Lung (tissue), 12 donors: ENCODE results near the gene TUBA4B. TPM values are rescaled to one million over a fixed set of nuclear protein-coding genes. Genes with fewer than 3 reads are reported as not detected.

Experiments
- ATAC-seq: fragments of 200-7000 bp; cut with Tn5 transposase; one replicate; pipeline ENCODE4 v1.9.1; 2020; ENCODE audit warnings: moderate number of reproducible peaks; ENCODE audit not compliant: insufficient read depth, low FRiP score
- DNase-seq, 3 donors: peaks; one replicate each; pipeline ENCODE4 v3.0.0-alpha.2; 2013 to 2017
- H3K27ac ChIP-seq, 2 donors: one replicate each; pipeline ENCODE4 v1.5.1; 2013; ENCODE audit warnings: mild to moderate bottlenecking in 2 of 2, moderate library complexity in 2 of 2, control low read depth in 1 of 2, inconsistent platforms in 1 of 2, low read depth in 1 of 2, low read length in 1 of 2
- H3K27me3 ChIP-seq, 3 donors: one replicate each; pipeline ENCODE4 v1.5.1; 2013; ENCODE audit warnings: low read length in 2 of 3; ENCODE audit not compliant: control insufficient read depth in 3 of 3, insufficient read depth in 3 of 3
- H3K36me3 ChIP-seq, 4 donors: one replicate each; pipeline ENCODE4 v1.5.1; 2013; ENCODE audit warnings: low read length in 4 of 4, mild to moderate bottlenecking in 1 of 4, moderate library complexity in 1 of 4; ENCODE audit not compliant: control insufficient read depth in 4 of 4, insufficient read depth in 4 of 4
- H3K4me1 ChIP-seq, 5 donors: one replicate each; pipeline ENCODE4 v1.5.1; 2013; ENCODE audit warnings: low read length in 5 of 5, mild to moderate bottlenecking in 2 of 5, moderate library complexity in 1 of 5; ENCODE audit not compliant: control insufficient read depth in 5 of 5, insufficient read depth in 5 of 5
- H3K4me3 ChIP-seq: one replicate; pipeline ENCODE4 v1.5.1; 2013; ENCODE audit warnings: mild to moderate bottlenecking, control low read depth, moderate library complexity
- H3K9ac ChIP-seq, 2 donors: one replicate each; pipeline ENCODE4 v1.5.1; 2013; ENCODE audit warnings: low read length in 2 of 2, control low read depth in 1 of 2; ENCODE audit not compliant: insufficient read depth in 1 of 2
- H3K9me3 ChIP-seq, 4 donors: one replicate each; pipeline ENCODE4 v1.5.1; 2013; ENCODE audit warnings: low read length in 3 of 4, mild to moderate bottlenecking in 1 of 4, moderate library complexity in 1 of 4; ENCODE audit not compliant: control insufficient read depth in 4 of 4, insufficient read depth in 3 of 4
- WGBS, 2 donors: extraction: QIAGEN DNeasy Blood & Tissue Kit; methylation state at CpG; one replicate each; pipeline ENCODE4 v1.1.7; 2013; 5-methylcytosine and 5-hydroxymethylcytosine counted together
- polyA plus RNA-seq, 2 donors: library from polyadenylated mRNA; stranded (reverse); fragments of 200-250 nt; gene quantifications; one replicate each; pipeline ENCODE4 v1.2.1, GENCODE V29; 2013
- total RNA-seq, 2 donors: library from RNA; depleted of rRNA in 1 of 2; stranded (reverse); fragments of >200 nt in 1 of 2; gene quantifications; one replicate each; pipeline ENCODE4 v1.2.1, GENCODE V29; 2014 to 2021
- TF ChIP-seq, protein P1 (sequence below): IDR thresholded peaks from 2 replicates; pipeline ENCODE4 v1.5.1; 2012; ENCODE audit warnings: mild to moderate bottlenecking; ENCODE audit errors: control extremely low read depth, extremely low read depth
- donor health status: control.
- donor health status: control.
- donor health status: Bipolar disorder and iron deficiency.
- donor health status: healthy.
- donor health status: DM: yes; HTN: yes; CAD: no.

The TUBA4B gene
- total and polyA plus RNA-seq, 4 donors: 5.7 to 20.3 (median 10.5) TPM

DNA sequence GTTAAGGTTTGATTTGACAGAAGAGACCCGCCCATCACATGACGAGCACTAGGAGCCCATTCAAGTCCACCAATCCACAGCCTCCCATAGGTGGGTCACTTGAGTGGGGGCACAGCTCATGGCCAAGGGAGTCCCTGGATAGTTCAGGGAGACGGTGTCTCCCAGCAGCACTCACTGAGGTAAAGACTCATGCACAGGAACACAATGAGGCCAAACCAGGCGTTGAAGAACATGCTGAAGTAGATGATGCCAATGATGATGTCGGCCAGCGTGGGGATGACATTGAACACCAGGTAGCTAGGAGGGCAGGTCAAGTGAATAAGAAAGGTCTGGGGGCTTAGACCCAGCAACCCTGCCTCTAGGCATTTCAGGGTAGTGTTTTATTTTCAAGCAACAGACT lies 38.3 kb upstream of the TUBA4B start:
- H3K4me1 ChIP-seq: peaks cover 0 to 22% (median 11%) of the 10 kb centered on the region in 5 donors
- H3K9me3 ChIP-seq: no peaks in the 10 kb centered on the region
- 92 to 98% methylated on average over 6 of the region's 6 CpGs for WGBS, 2 donors
- no peaks in the 10 kb centered on the region for H3K27me3 ChIP-seq
- no peak overlapping the region for H3K27ac ChIP-seq
- peaks cover 4 to 40% (median 28%) of the 10 kb centered on the region in 4 donors for H3K36me3 ChIP-seq
- H3K4me3 ChIP-seq: no peak overlapping the region
- DNase-seq (no peak), ATAC-seq (no peak)
- no peak overlapping the region for H3K9ac ChIP-seq
- TF ChIP-seq, protein P1, sequence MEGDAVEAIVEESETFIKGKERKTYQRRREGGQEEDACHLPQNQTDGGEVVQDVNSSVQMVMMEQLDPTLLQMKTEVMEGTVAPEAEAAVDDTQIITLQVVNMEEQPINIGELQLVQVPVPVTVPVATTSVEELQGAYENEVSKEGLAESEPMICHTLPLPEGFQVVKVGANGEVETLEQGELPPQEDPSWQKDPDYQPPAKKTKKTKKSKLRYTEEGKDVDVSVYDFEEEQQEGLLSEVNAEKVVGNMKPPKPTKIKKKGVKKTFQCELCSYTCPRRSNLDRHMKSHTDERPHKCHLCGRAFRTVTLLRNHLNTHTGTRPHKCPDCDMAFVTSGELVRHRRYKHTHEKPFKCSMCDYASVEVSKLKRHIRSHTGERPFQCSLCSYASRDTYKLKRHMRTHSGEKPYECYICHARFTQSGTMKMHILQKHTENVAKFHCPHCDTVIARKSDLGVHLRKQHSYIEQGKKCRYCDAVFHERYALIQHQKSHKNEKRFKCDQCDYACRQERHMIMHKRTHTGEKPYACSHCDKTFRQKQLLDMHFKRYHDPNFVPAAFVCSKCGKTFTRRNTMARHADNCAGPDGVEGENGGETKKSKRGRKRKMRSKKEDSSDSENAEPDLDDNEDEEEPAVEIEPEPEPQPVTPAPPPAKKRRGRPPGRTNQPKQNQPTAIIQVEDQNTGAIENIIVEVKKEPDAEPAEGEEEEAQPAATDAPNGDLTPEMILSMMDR: no peak

DNA sequence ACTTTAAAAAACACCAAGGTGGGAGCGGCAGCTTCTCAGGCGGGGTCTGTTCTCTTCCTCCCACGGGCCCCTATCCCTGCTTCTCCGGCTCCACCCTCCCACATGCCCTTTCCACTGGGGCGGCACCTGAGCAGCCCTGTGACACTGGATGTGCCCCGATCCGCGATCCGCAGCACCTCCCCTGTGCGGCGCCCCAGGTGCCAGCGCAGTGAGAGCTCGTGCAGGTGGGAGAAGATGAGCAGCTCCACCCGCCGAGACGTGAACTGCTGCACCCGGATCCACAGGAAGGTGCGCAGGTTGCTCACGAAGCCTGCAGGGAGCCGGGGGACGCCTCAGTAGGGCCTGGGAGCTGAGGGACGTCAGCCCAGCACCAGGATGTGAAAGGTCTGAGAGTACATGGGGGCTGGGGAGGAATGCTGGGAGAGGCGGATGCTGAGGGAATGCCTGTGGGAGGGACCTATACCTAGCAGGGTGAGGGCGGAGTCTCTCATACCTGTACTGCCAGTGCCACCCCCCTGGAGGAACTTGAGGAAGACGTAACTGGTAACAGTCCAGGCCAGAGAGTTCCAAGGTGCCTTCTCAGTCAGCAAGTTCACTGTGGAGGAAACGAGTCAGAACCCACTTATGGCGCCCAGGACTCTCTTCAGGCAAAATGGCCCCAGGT lies 37.0 kb upstream of the TUBA4B start:
- TF ChIP-seq, protein P1: no peak
- WGBS, 2 donors: 92 to 94% methylated on average over 27 of the region's 27 CpGs
- H3K27ac ChIP-seq: no peak overlapping the region
- H3K27me3 ChIP-seq: no peaks in the 10 kb centered on the region
- H3K36me3 ChIP-seq: peaks cover 0 to 42% (median 36%) of the 10 kb centered on the region in 4 donors
- DNase-seq (no peak), ATAC-seq (no peak)
- no peak overlapping the region for H3K9ac ChIP-seq
- H3K4me3 ChIP-seq: no peak overlapping the region
- H3K4me1 ChIP-seq: peaks cover 0 to 26% (median 11%) of the 10 kb centered on the region in 5 donors
- no peaks in the 10 kb centered on the region for H3K9me3 ChIP-seq

DNA sequence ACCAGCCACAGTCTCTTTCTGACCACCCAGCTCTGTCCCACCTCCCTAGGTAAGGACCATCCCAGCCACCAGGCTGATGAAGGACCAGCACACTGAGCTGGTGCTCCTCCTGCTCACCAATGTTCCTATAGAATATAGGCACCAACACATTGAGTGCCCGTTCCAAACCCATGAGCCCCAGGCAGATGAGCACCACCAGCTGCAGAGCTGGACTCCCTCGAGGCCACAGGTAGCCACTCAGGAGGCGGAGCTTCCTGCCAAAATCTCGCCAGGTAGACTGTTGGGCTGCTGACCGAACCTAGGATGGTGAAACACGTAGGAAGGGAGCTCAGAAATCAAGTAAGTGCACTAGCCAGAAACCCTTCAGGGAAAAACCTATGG lies 36.5 kb upstream of the TUBA4B start:
- no peak overlapping the region for H3K9ac ChIP-seq

More for the DNA sequence above, 36.5 kb upstream of the TUBA4B start:
- H3K4me3 ChIP-seq: no peak overlapping the region
- TF ChIP-seq, protein P1: no peak
- DNase-seq (no peak), ATAC-seq (no peak)
- no peak overlapping the region for H3K27ac ChIP-seq
- peaks cover 0 to 26% (median 11%) of the 10 kb centered on the region in 5 donors for H3K4me1 ChIP-seq
- 92% methylated on average over 6 of the region's 6 CpGs for WGBS, 2 donors
- no peaks in the 10 kb centered on the region for H3K27me3 ChIP-seq
- peaks cover under 1 to 43% (median 41%) of the 10 kb centered on the region in 4 donors for H3K36me3 ChIP-seq
- no peaks in the 10 kb centered on the region for H3K9me3 ChIP-seq
